ENCODE data around the gene OPTN.
"Not testable (repeated sequence)": the region's sequence is repeated elsewhere in the genome, so short reads cannot be mapped to it uniquely, and the experiment has no call there.

The OPTN gene

GRCh38 chr10:13136651-13137050, 36.7 kb downstream of the OPTN start:
- no peak for DNase-seq

- DNase-seq, result no peak
Measured at GRCh38 chr10:13139150-13139549, 39.2 kb downstream of the OPTN start.

- DNase-seq, result no peak
Measured at GRCh38 chr10:13139676-13140075, 39.7 kb downstream of the OPTN start.

GRCh38 chr10:13140627-13141190, 40.7 kb downstream of the OPTN start:
- no peak for DNase-seq

- DNase-seq, result no peak
Measured at GRCh38 chr10:13143766-13144165, 43.8 kb downstream of the OPTN start.

GRCh38 chr10:13144814-13145213, 44.9 kb downstream of the OPTN start:
- DNase-seq, result no peak

GRCh38 chr10:13146379-13146778, 46.4 kb downstream of the OPTN start:
- no peak for DNase-seq

GRCh38 chr10:13147161-13147560, 47.2 kb downstream of the OPTN start:
- no peak for DNase-seq

GRCh38 chr10:13152296-13152695, 52.3 kb downstream of the OPTN start:
- no peak for DNase-seq

GRCh38 chr10:13155860-13156259, 55.9 kb downstream of the OPTN start:
- not testable (repeated sequence) for DNase-seq

GRCh38 chr10:13158401-13158800, 58.4 kb downstream of the OPTN start:
- no peak for DNase-seq

- peak; percentile 96 for DNase-seq
Measured at GRCh38 chr10:13160934-13161856, 61.2 kb downstream of the OPTN start, which contains the start of gene MCM10. Gene MCM10 (plus strand): TSS chr10:13161558. CDS start chr10:13164203, 2,645 bp downstream.

GRCh38 chr10:13161857-13162271, 61.9 kb downstream of the OPTN start:
- no peak for DNase-seq

GRCh38 chr10:13163859-13164258, 63.9 kb downstream of the OPTN start:
- DNase-seq, result no peak

GRCh38 chr10:13165177-13165576, 65.2 kb downstream of the OPTN start:
- DNase-seq, result no peak

- DNase-seq, result no peak
Measured at GRCh38 chr10:13167568-13167967, 67.6 kb downstream of the OPTN start.

GRCh38 chr10:13168781-13169180, 68.8 kb downstream of the OPTN start:
- DNase-seq, result no peak

- DNase-seq, result no peak
Measured at GRCh38 chr10:13173616-13174015, 73.7 kb downstream of the OPTN start.

- no peak for DNase-seq
Measured at GRCh38 chr10:13180788-13181187, 80.8 kb downstream of the OPTN start.

- no peak for DNase-seq
Measured at GRCh38 chr10:13182424-13182823, 82.5 kb downstream of the OPTN start.

- no peak for DNase-seq
Measured at GRCh38 chr10:13183625-13184024, 83.7 kb downstream of the OPTN start.

- no peak for DNase-seq
Measured at GRCh38 chr10:13184276-13184675, 84.3 kb downstream of the OPTN start.

- DNase-seq, result no peak
Measured at GRCh38 chr10:13184730-13185514, 85.0 kb downstream of the OPTN start.

- no peak for DNase-seq
Measured at GRCh38 chr10:13187135-13187534, 87.2 kb downstream of the OPTN start.
